Measurements from ENCODE around the gene CRMP1. TPM values are rescaled to one million over a fixed set of nuclear protein-coding genes. Genes with fewer than 3 reads are reported as not detected.

Gene CRMP1
- total RNA-seq, 1 experiment from 2014 or later, result not detected

DNA sequence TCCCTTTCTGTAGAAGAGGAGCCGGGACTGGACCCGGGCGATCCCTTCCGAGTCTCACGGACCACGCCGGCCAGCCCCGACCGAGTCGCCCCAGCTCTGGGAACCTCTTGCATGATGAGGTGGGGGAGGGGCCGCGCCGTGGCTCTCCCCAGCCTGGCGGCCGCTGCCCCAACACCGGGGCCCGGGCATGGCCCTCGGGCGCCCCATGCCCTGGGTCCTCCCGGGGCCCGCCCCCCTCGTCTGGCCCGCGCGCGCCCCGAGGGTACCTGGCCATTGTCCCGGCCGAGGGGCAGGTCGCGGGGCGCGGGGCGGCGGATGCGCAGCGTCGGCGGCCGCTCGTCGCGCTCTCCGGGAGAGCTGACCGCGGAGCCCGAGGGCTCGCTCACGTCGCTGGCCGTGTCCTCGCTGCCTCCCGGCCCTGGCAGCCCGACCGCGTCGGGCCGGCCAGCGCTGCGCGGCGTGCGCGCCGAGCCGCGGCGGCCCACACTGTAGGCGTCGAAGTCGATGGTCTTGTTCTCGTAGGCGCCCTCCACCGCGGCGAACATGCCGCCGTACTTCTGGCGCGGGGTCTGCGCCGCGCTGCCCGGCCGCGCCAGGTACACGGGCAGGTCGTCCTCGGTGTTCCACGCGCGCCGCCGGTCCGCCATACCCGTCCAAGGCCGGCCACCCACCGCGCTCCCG, 423 bp downstream of the CRMP1 start:
- no peak overlapping the region for H2AFZ ChIP-seq (ENCODE audit: low read length)
- TF ChIP-seq, protein P1, sequence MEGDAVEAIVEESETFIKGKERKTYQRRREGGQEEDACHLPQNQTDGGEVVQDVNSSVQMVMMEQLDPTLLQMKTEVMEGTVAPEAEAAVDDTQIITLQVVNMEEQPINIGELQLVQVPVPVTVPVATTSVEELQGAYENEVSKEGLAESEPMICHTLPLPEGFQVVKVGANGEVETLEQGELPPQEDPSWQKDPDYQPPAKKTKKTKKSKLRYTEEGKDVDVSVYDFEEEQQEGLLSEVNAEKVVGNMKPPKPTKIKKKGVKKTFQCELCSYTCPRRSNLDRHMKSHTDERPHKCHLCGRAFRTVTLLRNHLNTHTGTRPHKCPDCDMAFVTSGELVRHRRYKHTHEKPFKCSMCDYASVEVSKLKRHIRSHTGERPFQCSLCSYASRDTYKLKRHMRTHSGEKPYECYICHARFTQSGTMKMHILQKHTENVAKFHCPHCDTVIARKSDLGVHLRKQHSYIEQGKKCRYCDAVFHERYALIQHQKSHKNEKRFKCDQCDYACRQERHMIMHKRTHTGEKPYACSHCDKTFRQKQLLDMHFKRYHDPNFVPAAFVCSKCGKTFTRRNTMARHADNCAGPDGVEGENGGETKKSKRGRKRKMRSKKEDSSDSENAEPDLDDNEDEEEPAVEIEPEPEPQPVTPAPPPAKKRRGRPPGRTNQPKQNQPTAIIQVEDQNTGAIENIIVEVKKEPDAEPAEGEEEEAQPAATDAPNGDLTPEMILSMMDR (conservative IDR thresholded peaks at IDR 0.05; ENCODE audit: low read depth, low read length), result no peak
- no peak for TF ChIP-seq EZH2phosphoT487 (IDR thresholded peaks at IDR 0.05; ENCODE audit: borderline replicate concordance, low read length)
- TF ChIP-seq EZH2 (IDR thresholded peaks at IDR 0.05; ENCODE audit: low read length, unreplicated experiment), result no peak
- H3K4me3 ChIP-seq (ENCODE audit: low read length), result no peak overlapping the region
- H3K36me3 ChIP-seq (ENCODE audit: low read depth, low read length), result no peaks in the 10 kb centered on the region
- ChIA-PET CTCF (no interaction called here), POLR2A (ENCODE audit: unreplicated experiment) (no interaction called here)
- no TSS peak for BruUV-seq (replicated peaks)
- ATAC-seq, result no peak
- no peaks in the 10 kb centered on the region for H4K20me1 ChIP-seq (ENCODE audit: low read length)
- no peak overlapping the region for H3K4me2 ChIP-seq (ENCODE audit: low read length)
- H3K9me2 ChIP-seq (replicated peaks; ENCODE audit: low read length), result no peaks in the 10 kb centered on the region
- intact Hi-C loops (cut with micrococcal nuclease), result no loop called here
- H3K4me1 ChIP-seq (ENCODE audit: insufficient read depth, low read length), result no peaks in the 10 kb centered on the region
- no peaks in the 10 kb centered on the region for H3K9me3 ChIP-seq (ENCODE audit: low read length)
- H3K9ac ChIP-seq (ENCODE audit: low read length), result no peak overlapping the region
- H3F3A ChIP-seq (ENCODE audit: low read length, unreplicated experiment), result no peaks in the 10 kb centered on the region
- no peak overlapping the region for H3K27ac ChIP-seq (ENCODE audit: low read length)
- peaks cover 53% of the 10 kb centered on the region for H3K27me3 ChIP-seq (ENCODE audit: low read length)
- no peak for DNase-seq
- H3K79me2 ChIP-seq (ENCODE audit: low read length), result no peaks in the 10 kb centered on the region

DNA sequence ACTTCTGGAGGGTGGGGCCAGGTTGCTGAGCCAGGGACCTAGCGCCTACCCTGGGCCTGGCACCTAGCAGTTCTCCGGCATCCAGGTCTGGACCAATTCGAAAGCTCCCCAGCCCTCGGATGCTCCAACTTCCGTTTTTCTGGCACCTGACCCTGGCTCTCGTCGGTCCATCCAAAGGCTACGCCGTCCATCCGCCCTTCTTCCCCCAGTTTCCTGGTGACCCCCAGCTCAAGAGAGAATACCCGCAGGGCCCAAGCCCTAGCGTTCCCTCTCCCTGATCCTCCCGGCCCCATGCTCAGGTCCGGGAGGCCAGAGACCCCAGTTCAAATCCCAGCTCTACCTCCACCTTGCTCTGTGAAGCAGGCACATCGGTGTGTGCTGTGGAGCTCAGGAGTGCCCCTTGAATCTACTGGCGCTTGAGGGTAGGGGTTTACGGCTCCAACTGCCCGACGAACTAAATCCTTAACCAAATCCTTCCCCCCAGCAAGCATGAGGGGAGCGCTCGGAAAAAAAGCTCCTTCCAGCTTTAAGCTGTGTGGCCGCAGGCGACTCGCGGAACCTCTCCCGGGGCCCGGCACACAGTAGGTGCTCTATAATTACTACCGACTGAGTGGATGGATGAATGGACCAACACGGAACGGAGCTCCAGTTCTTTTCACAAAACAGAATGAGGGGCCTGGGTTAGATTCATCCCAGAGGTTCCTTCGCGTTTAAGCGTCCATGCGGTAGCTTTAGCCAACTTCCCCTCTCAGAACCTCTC, 1.1 kb downstream of the CRMP1 start:
- DNase-seq, result no peak
- ChIA-PET CTCF (no interaction called here), POLR2A (ENCODE audit: unreplicated experiment) (no interaction called here)
- TF ChIP-seq EZH2 (IDR thresholded peaks at IDR 0.05; ENCODE audit: low read length, unreplicated experiment), result no peak
- TF ChIP-seq, protein P1 (conservative IDR thresholded peaks at IDR 0.05; ENCODE audit: low read depth, low read length), result no peak
- no peak for TF ChIP-seq EZH2phosphoT487 (IDR thresholded peaks at IDR 0.05; ENCODE audit: borderline replicate concordance, low read length)
- ATAC-seq, result no peak
- Histone ChIP-seq H3K36me3 (ENCODE audit: low read depth, low read length) (no peaks in the 10 kb centered on the region), H3K9me3 (ENCODE audit: low read length) (no peaks in the 10 kb centered on the region), H3K27ac (ENCODE audit: low read length) (no peak overlapping the region), H3K9ac (ENCODE audit: low read length) (no peak overlapping the region), H3K79me2 (ENCODE audit: low read length) (no peaks in the 10 kb centered on the region), H3K4me3 (ENCODE audit: low read length) (no peak overlapping the region), H3K4me1 (ENCODE audit: insufficient read depth, low read length) (no peaks in the 10 kb centered on the region), H3K4me2 (ENCODE audit: low read length) (no peak overlapping the region), H3K27me3 (ENCODE audit: low read length) (peaks cover 53% of the 10 kb centered on the region), H3F3A (ENCODE audit: low read length, unreplicated experiment) (no peaks in the 10 kb centered on the region), H3K9me2 (replicated peaks; ENCODE audit: low read length) (no peaks in the 10 kb centered on the region), H2AFZ (ENCODE audit: low read length) (no peak overlapping the region), H4K20me1 (ENCODE audit: low read length) (no peaks in the 10 kb centered on the region)
- intact Hi-C loops (cut with micrococcal nuclease), result no loop called here
- BruUV-seq (replicated peaks), result no TSS peak

Data from PC-3 (cell line).